PC-3 (cell line): ENCODE data around the gene CALN1. TPM values are rescaled to one million over a fixed set of nuclear protein-coding genes. Genes with fewer than 3 reads are reported as not detected.
"Not testable (repeated sequence)": the region's sequence is repeated elsewhere in the genome, so short reads cannot be mapped to it uniquely, and the experiment has no call there.

Source experiments
- ATAC-seq: fragments of 200-7000 bp; cut with Tn5 transposase; 2 replicates; pipeline ENCODE4 v1.9.1; 2020; ENCODE audit warnings: mild to moderate bottlenecking, moderate library complexity
- Bru-seq: library from RNA; stranded (reverse); fragments of 400-500 nt; gene quantifications from one replicate; lab custom pipeline; 2021; lab: Mats Ljungman, UMichigan
- BruChase-seq, 2 experiments: library from RNA; stranded (reverse); fragments of 400-500 nt; gene quantifications; one replicate each; lab custom pipeline; 2021; lab: Mats Ljungman, UMichigan
- BruUV-seq: library from RNA; stranded (reverse); fragments of 400-500 nt; replicated peaks from 2 replicates; lab custom pipeline; 2021; lab: Mats Ljungman, UMichigan
- CTCF ChIA-PET: fragments of 300-600 bp; sonication (Branson Sonifier 250); formaldehyde crosslinking; loops from one replicate; lab custom pipeline; 2022; ENCODE audit warnings: antibody characterized with exemption; lab: Charles Lee
- POLR2A ChIA-PET: fragments of 300-600 bp; sonication (Branson Sonifier 250); formaldehyde crosslinking; loops from one replicate; lab custom pipeline; 2022; ENCODE audit warnings: antibody characterized with exemption; ENCODE audit not compliant: unreplicated experiment; lab: Charles Lee
- DNase-seq: peaks from one replicate; pipeline ENCODE4 v3.0.0-alpha.2; 2015
- H2AFZ ChIP-seq: fragments of 300-600 bp; sonication (generic); 2 replicates; pipeline ENCODE4 v1.6.0; 2016; ENCODE audit warnings: antibody characterized with exemption, low read length
- H3F3A ChIP-seq: fragments of 300-600 bp; sonication (generic); one replicate; pipeline ENCODE4 v1.6.0; 2017; ENCODE audit warnings: antibody characterized with exemption, low read length, control low read depth, mild to moderate bottlenecking; ENCODE audit not compliant: unreplicated experiment
- H3K27ac ChIP-seq: fragments of 300-600 bp; sonication (generic); 2 replicates; pipeline ENCODE4 v1.5.1; 2016; ENCODE audit warnings: mild to moderate bottlenecking, low read length
- H3K27me3 ChIP-seq: fragments of 300-600 bp; sonication (generic); 2 replicates; pipeline ENCODE4 v1.6.1; 2016; ENCODE audit warnings: low read length, mixed read lengths
- H3K36me3 ChIP-seq: fragments of 300-600 bp; sonication (generic); 2 replicates; pipeline ENCODE4 v1.6.1; 2016; ENCODE audit warnings: low read depth, mixed run types, low read length, mixed read lengths
- H3K4me1 ChIP-seq: fragments of 300-600 bp; sonication (generic); 2 replicates; pipeline ENCODE4 v1.5.1; 2016; ENCODE audit warnings: low read length; ENCODE audit not compliant: insufficient read depth
- H3K4me2 ChIP-seq: fragments of 300-600 bp; sonication (generic); 2 replicates; pipeline ENCODE4 v1.6.0; 2016; ENCODE audit warnings: low read length
- H3K4me3 ChIP-seq: fragments of 300-600 bp; sonication (generic); 2 replicates; pipeline ENCODE4 v1.5.1; 2016; ENCODE audit warnings: mild to moderate bottlenecking, low read length, mixed read lengths
- H3K79me2 ChIP-seq: fragments of 300-600 bp; sonication (generic); 2 replicates; pipeline ENCODE4 v1.6.1; 2017; ENCODE audit warnings: low read length, mixed read lengths
- H3K9ac ChIP-seq: fragments of 300-600 bp; sonication (generic); 2 replicates; pipeline ENCODE4 v1.6.0; 2016; ENCODE audit warnings: mild to moderate bottlenecking, low read length
- H3K9me2 ChIP-seq: fragments of 300-600 bp; sonication (generic); replicated peaks from 2 replicates; pipeline ENCODE4 v1.6.1; 2016; ENCODE audit warnings: mixed run types, low read length, mixed read lengths
- H3K9me3 ChIP-seq: fragments of 300-600 bp; sonication (generic); 2 replicates; pipeline ENCODE4 v1.6.1; 2016; ENCODE audit warnings: low read length, mixed read lengths
- H4K20me1 ChIP-seq: fragments of 300-600 bp; sonication (generic); 2 replicates; pipeline ENCODE4 v1.6.1; 2016; ENCODE audit warnings: low read length, mixed read lengths
- EZH2 ChIP-seq: fragments of 300-600 bp; sonication (generic); IDR thresholded peaks from one replicate; pipeline ENCODE4 v1.6.1; 2017; ENCODE audit warnings: antibody characterized with exemption, mild to moderate bottlenecking, low read length; ENCODE audit not compliant: unreplicated experiment
- EZH2phosphoT487 ChIP-seq: fragments of 300-600 bp; sonication (generic); IDR thresholded peaks from 2 replicates; pipeline ENCODE4 v1.6.1; 2018; ENCODE audit warnings: mild to moderate bottlenecking, antibody characterized with exemption, low read length, borderline replicate concordance
- intact Hi-C: fragments of 100-400 bp; cut with micrococcal nuclease; formaldehyde crosslinking; loops from 2 replicates; pipeline ENCODE4 v1.9.0; 2023
- long read RNA-seq: library from polyadenylated mRNA; unstranded; transcript quantifications from one replicate; pipeline ENCODE4 v2.0.0, GENCODE V29; 2021; ENCODE audit not compliant: unreplicated experiment
- total RNA-seq: library from RNA; depleted of rRNA; stranded (reverse); fragments of >200 nt; gene quantifications from 2 replicates; pipeline ENCODE4 v1.2.3, GENCODE V29; 2014; rRNA removed
- TF ChIP-seq, protein P1 (sequence below): fragments of 300-600 bp; sonication (generic); conservative IDR thresholded peaks from 2 replicates; pipeline ENCODE4 v1.5.1; 2017; ENCODE audit warnings: antibody characterized with exemption, low read depth, mild to moderate bottlenecking, low read length

The CALN1 gene
- total RNA-seq (not detected in 2 replicates), Bru-seq, nascent RNA (percentile 4 among the genes with signal in this experiment), BruChase-seq, experiment 1, labeled RNA remaining after a 6-hour chase (percentile 9 among the genes with signal in this experiment), BruChase-seq, experiment 2, labeled RNA remaining after a 2-hour chase (percentile 10 among the genes with signal in this experiment)
- long read RNA-seq, partial matches to known transcripts: 0 of 1 reads
- long read RNA-seq, other reads (novel, unspliced or antisense): 1 of 1 reads

- H3F3A ChIP-seq, H3K36me3 ChIP-seq, H3K4me1 ChIP-seq, H3K27ac ChIP-seq, H3K9me3 ChIP-seq, CTCF ChIA-PET, H2AFZ ChIP-seq, H3K4me2 ChIP-seq, intact Hi-C loops, H3K9ac ChIP-seq, DNase-seq, H3K9me2 ChIP-seq, H3K79me2 ChIP-seq, H4K20me1 ChIP-seq, H3K4me3 ChIP-seq, BruUV-seq, POLR2A ChIA-PET, ATAC-seq, H3K27me3 ChIP-seq: not testable (repeated sequence)
Measured at GRCh38 chr7:72412121-72412618, at the start of gene CALN1. CALN1 (minus strand) TSS chr7:72412338.

DNA sequence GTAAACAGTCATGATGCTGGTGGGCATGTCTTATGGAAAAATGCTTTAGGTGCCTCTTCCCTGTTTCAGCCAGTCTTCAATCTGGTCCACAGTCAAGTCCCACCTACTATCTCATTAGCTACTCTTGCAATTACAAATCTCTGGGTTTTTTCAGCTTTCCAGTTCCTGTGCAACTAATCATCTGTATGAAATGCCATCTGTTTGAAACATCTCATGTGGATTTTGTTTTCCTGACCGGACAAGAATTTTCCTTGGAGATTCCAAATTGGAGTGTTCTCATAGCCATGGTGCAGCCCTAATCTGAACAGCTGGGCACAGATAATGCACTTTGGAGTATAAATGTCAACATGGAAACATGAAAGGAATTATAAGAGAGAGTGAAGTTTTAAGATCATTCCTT lies 41.3 kb upstream of the CALN1 start:
- Histone ChIP-seq H3K9me3 (no peaks in the 10 kb centered on the region), H3K4me1 (no peaks in the 10 kb centered on the region), H3K4me3 (no peak overlapping the region), H4K20me1 (no peaks in the 10 kb centered on the region), H3K27ac (no peak overlapping the region), H3K79me2 (no peaks in the 10 kb centered on the region), H3K9me2 (no peaks in the 10 kb centered on the region), H3K4me2 (no peak overlapping the region), H3K27me3 (no peaks in the 10 kb centered on the region), H3F3A (no peaks in the 10 kb centered on the region), H3K36me3 (no peaks in the 10 kb centered on the region), H3K9ac (no peak overlapping the region), H2AFZ (no peak overlapping the region)
- ChIA-PET CTCF (no interaction called here), POLR2A (no interaction called here)
- no TSS peak for BruUV-seq
- intact Hi-C loops: no loop called here
- DNase-seq (no peak), ATAC-seq (no peak)
- TF ChIP-seq EZH2phosphoT487 (no peak), EZH2 (no peak)
- TF ChIP-seq, protein P1, sequence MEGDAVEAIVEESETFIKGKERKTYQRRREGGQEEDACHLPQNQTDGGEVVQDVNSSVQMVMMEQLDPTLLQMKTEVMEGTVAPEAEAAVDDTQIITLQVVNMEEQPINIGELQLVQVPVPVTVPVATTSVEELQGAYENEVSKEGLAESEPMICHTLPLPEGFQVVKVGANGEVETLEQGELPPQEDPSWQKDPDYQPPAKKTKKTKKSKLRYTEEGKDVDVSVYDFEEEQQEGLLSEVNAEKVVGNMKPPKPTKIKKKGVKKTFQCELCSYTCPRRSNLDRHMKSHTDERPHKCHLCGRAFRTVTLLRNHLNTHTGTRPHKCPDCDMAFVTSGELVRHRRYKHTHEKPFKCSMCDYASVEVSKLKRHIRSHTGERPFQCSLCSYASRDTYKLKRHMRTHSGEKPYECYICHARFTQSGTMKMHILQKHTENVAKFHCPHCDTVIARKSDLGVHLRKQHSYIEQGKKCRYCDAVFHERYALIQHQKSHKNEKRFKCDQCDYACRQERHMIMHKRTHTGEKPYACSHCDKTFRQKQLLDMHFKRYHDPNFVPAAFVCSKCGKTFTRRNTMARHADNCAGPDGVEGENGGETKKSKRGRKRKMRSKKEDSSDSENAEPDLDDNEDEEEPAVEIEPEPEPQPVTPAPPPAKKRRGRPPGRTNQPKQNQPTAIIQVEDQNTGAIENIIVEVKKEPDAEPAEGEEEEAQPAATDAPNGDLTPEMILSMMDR: no peak

- POLR2A ChIA-PET: no interaction called here
Measured at GRCh38 chr7:72447465-72448204, 35.5 kb upstream of the CALN1 start.

More at GRCh38 chr7:72447465-72448204, 35.5 kb upstream of the CALN1 start:
- H3K27ac ChIP-seq: no peak overlapping the region
- no peaks in the 10 kb centered on the region for H3K79me2 ChIP-seq
- H2AFZ ChIP-seq: no peak overlapping the region
- H3K4me3 ChIP-seq: no peak overlapping the region
- H3K4me1 ChIP-seq: no peaks in the 10 kb centered on the region
- H4K20me1 ChIP-seq: no peaks in the 10 kb centered on the region
- no peaks in the 10 kb centered on the region for H3K9me2 ChIP-seq
- DNase-seq (no peak), ATAC-seq (no peak)
- no TSS peak for BruUV-seq
- TF ChIP-seq EZH2: no peak
- TF ChIP-seq, protein P1: no peak
- TF ChIP-seq EZH2phosphoT487: no peak
- H3F3A ChIP-seq: no peaks in the 10 kb centered on the region
- H3K36me3 ChIP-seq: no peaks in the 10 kb centered on the region
- H3K27me3 ChIP-seq: peaks cover 34% of the 10 kb centered on the region
- H3K4me2 ChIP-seq: no peak overlapping the region
- no peaks in the 10 kb centered on the region for H3K9me3 ChIP-seq
- no peak overlapping the region for H3K9ac ChIP-seq
- intact Hi-C loops: no loop called here
- CTCF ChIA-PET: no interaction called here
